Measurements from ENCODE around the gene KLHL29.

KLHL29 gene

DNA sequence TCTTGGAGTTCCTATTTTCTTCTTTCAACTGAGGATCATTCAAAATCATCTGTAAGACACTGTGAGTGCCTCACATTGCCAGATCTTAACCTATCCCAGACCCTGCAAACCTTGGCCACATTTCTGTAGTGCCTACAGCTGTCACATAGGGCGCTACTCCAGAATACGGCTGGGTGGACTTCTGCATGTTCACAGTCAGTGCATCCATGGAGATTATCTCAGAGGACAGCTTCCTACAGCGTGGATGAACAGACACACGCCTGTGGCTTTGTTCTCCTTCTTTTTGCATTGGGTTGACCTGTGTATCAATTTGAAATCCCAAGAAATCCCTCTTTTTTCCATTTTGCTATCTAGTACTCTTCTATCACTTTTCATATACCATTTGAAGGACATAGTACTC is 1.9 kb upstream of the KLHL29 start:
- Histone ChIP-seq H3K9me3 (ENCODE audit: insufficient read depth, low read depth, low read length) (no peaks in the 10 kb centered on the region), H3K27me3 (ENCODE audit: insufficient read depth, low read length, poor library complexity, severe bottlenecking) (no peaks in the 10 kb centered on the region), H4K20me1 (ENCODE audit: insufficient read depth, low read length, poor library complexity, severe bottlenecking) (no peaks in the 10 kb centered on the region), H3F3A (ENCODE audit: low read depth) (no peaks in the 10 kb centered on the region), H3K79me2 (ENCODE audit: insufficient read depth, low read length) (no peaks in the 10 kb centered on the region), H2AFZ (ENCODE audit: low read length) (no peak overlapping the region), H3K9me2 (replicated peaks; ENCODE audit: low read depth, low read length) (no peaks in the 10 kb centered on the region), H3K9ac (ENCODE audit: low read depth, low read length, poor library complexity, severe bottlenecking) (no peak overlapping the region), H3K4me1 (ENCODE audit: insufficient read depth, low read length, poor library complexity, severe bottlenecking) (peaks cover 9% of the 10 kb centered on the region), H3K4me3 (ENCODE audit: low read length, poor library complexity, severe bottlenecking) (no peak overlapping the region), H3K36me3 (ENCODE audit: insufficient read depth, low read length) (no peaks in the 10 kb centered on the region), H3K4me2 (ENCODE audit: low read depth, low read length, poor library complexity, severe bottlenecking) (no peak overlapping the region)
- no peak for TF ChIP-seq EZH2phosphoT487 (IDR thresholded peaks at IDR 0.05; ENCODE audit: borderline replicate concordance)

- H3K27me3 ChIP-seq (ENCODE audit: insufficient read depth, low read length, poor library complexity, severe bottlenecking), result no peaks in the 10 kb centered on the region
- H3K4me1 ChIP-seq (ENCODE audit: insufficient read depth, low read length, poor library complexity, severe bottlenecking), result peaks cover 18% of the 10 kb centered on the region
- no peak overlapping the region for H3K4me2 ChIP-seq (ENCODE audit: low read depth, low read length, poor library complexity, severe bottlenecking)
- H4K20me1 ChIP-seq (ENCODE audit: insufficient read depth, low read length, poor library complexity, severe bottlenecking), result no peaks in the 10 kb centered on the region
- no peaks in the 10 kb centered on the region for H3K9me2 ChIP-seq (replicated peaks; ENCODE audit: low read depth, low read length)
- H3K9me3 ChIP-seq (ENCODE audit: insufficient read depth, low read depth, low read length), result no peaks in the 10 kb centered on the region
- H3K36me3 ChIP-seq (ENCODE audit: insufficient read depth, low read length), result no peaks in the 10 kb centered on the region
- no peak overlapping the region for H2AFZ ChIP-seq (ENCODE audit: low read length)
- no peak overlapping the region for H3K9ac ChIP-seq (ENCODE audit: low read depth, low read length, poor library complexity, severe bottlenecking)
- H3K79me2 ChIP-seq (ENCODE audit: insufficient read depth, low read length), result no peaks in the 10 kb centered on the region
- TF ChIP-seq, protein P1, sequence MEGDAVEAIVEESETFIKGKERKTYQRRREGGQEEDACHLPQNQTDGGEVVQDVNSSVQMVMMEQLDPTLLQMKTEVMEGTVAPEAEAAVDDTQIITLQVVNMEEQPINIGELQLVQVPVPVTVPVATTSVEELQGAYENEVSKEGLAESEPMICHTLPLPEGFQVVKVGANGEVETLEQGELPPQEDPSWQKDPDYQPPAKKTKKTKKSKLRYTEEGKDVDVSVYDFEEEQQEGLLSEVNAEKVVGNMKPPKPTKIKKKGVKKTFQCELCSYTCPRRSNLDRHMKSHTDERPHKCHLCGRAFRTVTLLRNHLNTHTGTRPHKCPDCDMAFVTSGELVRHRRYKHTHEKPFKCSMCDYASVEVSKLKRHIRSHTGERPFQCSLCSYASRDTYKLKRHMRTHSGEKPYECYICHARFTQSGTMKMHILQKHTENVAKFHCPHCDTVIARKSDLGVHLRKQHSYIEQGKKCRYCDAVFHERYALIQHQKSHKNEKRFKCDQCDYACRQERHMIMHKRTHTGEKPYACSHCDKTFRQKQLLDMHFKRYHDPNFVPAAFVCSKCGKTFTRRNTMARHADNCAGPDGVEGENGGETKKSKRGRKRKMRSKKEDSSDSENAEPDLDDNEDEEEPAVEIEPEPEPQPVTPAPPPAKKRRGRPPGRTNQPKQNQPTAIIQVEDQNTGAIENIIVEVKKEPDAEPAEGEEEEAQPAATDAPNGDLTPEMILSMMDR (conservative IDR thresholded peaks at IDR 0.05; ENCODE audit: low read length), result no peak
- TF ChIP-seq EZH2phosphoT487 (IDR thresholded peaks at IDR 0.05; ENCODE audit: borderline replicate concordance), result no peak
- peak overlapping the region; percentile 57 for H3K4me3 ChIP-seq (ENCODE audit: low read length, poor library complexity, severe bottlenecking)
- H3F3A ChIP-seq (ENCODE audit: low read depth), result no peaks in the 10 kb centered on the region
Measured at GRCh38 chr2:23385351-23385747, 370 bp downstream of the KLHL29 start.

DNA sequence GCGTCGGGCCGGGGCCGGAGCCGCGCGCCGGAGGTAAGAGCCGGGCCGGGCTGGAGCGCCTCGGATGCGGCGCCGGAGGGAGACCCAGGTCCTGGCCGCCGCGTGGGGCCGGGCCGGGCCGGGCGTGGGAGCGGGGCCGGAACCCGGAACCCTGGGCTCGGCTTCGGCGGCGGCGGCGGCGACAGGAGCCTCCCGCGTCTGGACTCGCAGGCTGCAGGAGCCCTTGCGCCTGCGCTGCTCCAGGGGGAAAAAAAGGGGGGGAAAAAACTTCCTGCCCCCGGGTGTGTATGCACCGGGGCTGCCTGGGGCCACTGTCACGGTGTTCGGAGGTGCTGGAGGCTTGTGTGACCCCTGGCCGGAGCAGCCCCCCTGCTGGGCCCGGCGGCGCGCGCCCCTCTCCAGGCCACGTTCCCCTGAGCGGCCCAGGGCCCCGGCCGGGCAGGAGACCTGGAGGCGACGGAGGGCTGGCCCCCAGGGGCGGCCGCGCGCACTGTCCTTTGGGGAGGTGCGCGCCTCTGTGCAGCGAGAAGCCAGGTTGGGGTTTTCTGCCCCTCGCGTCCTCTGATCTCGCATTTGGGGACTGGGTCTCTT is 864 bp downstream of the KLHL29 start:
- no peaks in the 10 kb centered on the region for H3K27me3 ChIP-seq (ENCODE audit: insufficient read depth, low read length, poor library complexity, severe bottlenecking)
- no peak for TF ChIP-seq EZH2phosphoT487 (IDR thresholded peaks at IDR 0.05; ENCODE audit: borderline replicate concordance)
- TF ChIP-seq, protein P1 (conservative IDR thresholded peaks at IDR 0.05; ENCODE audit: low read length), result no peak
- H3K9me2 ChIP-seq (replicated peaks; ENCODE audit: low read depth, low read length), result no peaks in the 10 kb centered on the region
- H3K4me1 ChIP-seq (ENCODE audit: insufficient read depth, low read length, poor library complexity, severe bottlenecking), result peaks cover 14% of the 10 kb centered on the region
- no peaks in the 10 kb centered on the region for H4K20me1 ChIP-seq (ENCODE audit: insufficient read depth, low read length, poor library complexity, severe bottlenecking)
- peak overlapping the region; percentile 57 for H3K4me3 ChIP-seq (ENCODE audit: low read length, poor library complexity, severe bottlenecking)
- H2AFZ ChIP-seq (ENCODE audit: low read length), result no peak overlapping the region
- no peaks in the 10 kb centered on the region for H3K36me3 ChIP-seq (ENCODE audit: insufficient read depth, low read length)
- peak overlapping the region; percentile 36 for H3K4me2 ChIP-seq (ENCODE audit: low read depth, low read length, poor library complexity, severe bottlenecking)
- H3F3A ChIP-seq (ENCODE audit: low read depth), result no peaks in the 10 kb centered on the region
- no peak overlapping the region for H3K9ac ChIP-seq (ENCODE audit: low read depth, low read length, poor library complexity, severe bottlenecking)
- H3K79me2 ChIP-seq (ENCODE audit: insufficient read depth, low read length), result no peaks in the 10 kb centered on the region
- H3K9me3 ChIP-seq (ENCODE audit: insufficient read depth, low read depth, low read length), result no peaks in the 10 kb centered on the region

All from Loucy (cell line).